Neural progenitor cell (in vitro differentiated cells): ENCODE measurements around the gene L3MBTL2.

Source experiments
- CTCF ChIP-seq: fragments of 200-600 bp; sonication (generic); IDR thresholded peaks from 2 replicates; pipeline ENCODE4 v1.5.1; 2017; ENCODE audit warnings: antibody characterized with exemption, mild to moderate bottlenecking
- EZH2 ChIP-seq: fragments of 200-600 bp; sonication (generic); IDR thresholded peaks from 2 replicates; pipeline ENCODE4 v1.6.1; 2017; ENCODE audit warnings: antibody characterized with exemption, mild to moderate bottlenecking, moderate library complexity

- TF ChIP-seq CTCF: no peak
- no peak for TF ChIP-seq EZH2
These were observed 32.1 kb downstream of the L3MBTL2 start for GRCh38 chr22:41237036-41237706.
